ENCODE data around the gene TRAK1. TPM values are rescaled to one million over a fixed set of nuclear protein-coding genes. Genes with fewer than 3 reads are reported as not detected.

TRAK1 gene
- total and polyA plus RNA-seq, 4 donors, result 18.2 to 65.4 (median 32.5) TPM

- ATAC-seq (ENCODE audit: insufficient read depth, low FRiP score) (no peak), DNase-seq (no peak)
- Histone ChIP-seq H3K9ac (ENCODE audit: insufficient read depth in 1 of 2, low read length in 2 of 2) (no peak overlapping the region), H3K9me3 (ENCODE audit: control insufficient read depth in 4 of 4, insufficient read depth in 3 of 4, low read length in 3 of 4) (no peaks in the 10 kb centered on the region), H3K27ac (ENCODE audit: low read depth in 1 of 2, low read length in 1 of 2) (no peak overlapping the region), H3K27me3 (ENCODE audit: control insufficient read depth in 3 of 3, insufficient read depth in 3 of 3, low read length in 2 of 3) (no peaks in the 10 kb centered on the region), H3K36me3 (ENCODE audit: control insufficient read depth in 4 of 4, insufficient read depth in 4 of 4, low read length in 4 of 4) (peaks cover 0 to 4% (median 0%) of the 10 kb centered on the region in 4 donors), H3K4me3 (no peak overlapping the region), H3K4me1 (ENCODE audit: control insufficient read depth in 5 of 5, insufficient read depth in 5 of 5, low read length in 5 of 5) (peaks cover 0 to 11% (median 3%) of the 10 kb centered on the region in 5 donors)
- TF ChIP-seq CTCF (IDR thresholded peaks at IDR 0.05; ENCODE audit: control extremely low read depth, extremely low read depth), result no peak
Observed at GRCh38 chr3:42144209-42144608, 53.1 kb downstream of the TRAK1 start.

- Histone ChIP-seq H3K36me3 (ENCODE audit: control insufficient read depth in 4 of 4, insufficient read depth in 4 of 4, low read length in 4 of 4) (no peaks in the 10 kb centered on the region), H3K4me3 (no peak overlapping the region), H3K4me1 (ENCODE audit: control insufficient read depth in 5 of 5, insufficient read depth in 5 of 5, low read length in 5 of 5) (peaks cover 0 to 22% (median 3%) of the 10 kb centered on the region in 5 donors), H3K27ac (ENCODE audit: low read depth in 1 of 2, low read length in 1 of 2) (no peak overlapping the region), H3K27me3 (ENCODE audit: control insufficient read depth in 3 of 3, insufficient read depth in 3 of 3, low read length in 2 of 3) (no peaks in the 10 kb centered on the region), H3K9ac (ENCODE audit: insufficient read depth in 1 of 2, low read length in 2 of 2) (no peak overlapping the region), H3K9me3 (ENCODE audit: control insufficient read depth in 4 of 4, insufficient read depth in 3 of 4, low read length in 3 of 4) (no peaks in the 10 kb centered on the region)
- ATAC-seq (ENCODE audit: insufficient read depth, low FRiP score) (no peak), DNase-seq (no peak)
- 49 to 61% methylated on average over 5 of the region's 5 CpGs for WGBS, 2 donors
- TF ChIP-seq CTCF (IDR thresholded peaks at IDR 0.05; ENCODE audit: control extremely low read depth, extremely low read depth), result no peak
Observed at GRCh38 chr3:42148086-42148848, 57.1 kb downstream of the TRAK1 start.

GRCh38 chr3:42148982-42149432 is 57.9 kb downstream of the TRAK1 start:
- ATAC-seq (ENCODE audit: insufficient read depth, low FRiP score) (no peak), DNase-seq (peak; percentile 86 to 91 (median 87))
- no peaks in the 10 kb centered on the region for H3K36me3 ChIP-seq (ENCODE audit: control insufficient read depth in 4 of 4, insufficient read depth in 4 of 4, low read length in 4 of 4)
- H3K4me1 ChIP-seq (ENCODE audit: control insufficient read depth in 5 of 5, insufficient read depth in 5 of 5, low read length in 5 of 5), result peaks cover 0 to 18% (median 3%) of the 10 kb centered on the region in 5 donors
- no peak overlapping the region for H3K4me3 ChIP-seq
- no peak overlapping the region for H3K9ac ChIP-seq (ENCODE audit: insufficient read depth in 1 of 2, low read length in 2 of 2)
- H3K9me3 ChIP-seq (ENCODE audit: control insufficient read depth in 4 of 4, insufficient read depth in 3 of 4, low read length in 3 of 4), result no peaks in the 10 kb centered on the region
- H3K27me3 ChIP-seq (ENCODE audit: control insufficient read depth in 3 of 3, insufficient read depth in 3 of 3, low read length in 2 of 3), result no peaks in the 10 kb centered on the region
- 64 to 76% methylated on average over 11 of the region's 11 CpGs for WGBS, 2 donors
- peak overlapping the region in 1 of 2 donors; percentile 37 for H3K27ac ChIP-seq (ENCODE audit: low read depth in 1 of 2, low read length in 1 of 2)
- no peak for TF ChIP-seq CTCF (IDR thresholded peaks at IDR 0.05; ENCODE audit: control extremely low read depth, extremely low read depth)

All from lung (tissue), 12 donors.